ENCODE results near the gene TENM4. TPM values are rescaled to one million over a fixed set of nuclear protein-coding genes. Genes with fewer than 3 reads are reported as not detected.

Gene TENM4
- total and polyA plus RNA-seq, 2 of the 13 experiments (the other 11 are each of a cell fraction or from before 2014, with no cell fraction given): not detected

- no peak for DNase-seq (ENCODE audit: low spot score)
- ChIA-PET POLR2A (no interaction called here), CTCF (ENCODE audit: low intra/inter-chr PET ratio, low total read pairs) (no interaction called here)
- in situ Hi-C loops (cut with HindIII; ENCODE audit: extremely low pct_ligation_motif_present, low pct_unique_long_range_greater_than_20kb) (no loop called here), intact Hi-C loops (cut with micrococcal nuclease; ENCODE audit: unreplicated experiment) (no loop called here)
- H3K27ac ChIP-seq (ENCODE audit: extremely low read length, insufficient read depth, low read length): no peak overlapping the region
- no peak for ATAC-seq
- no peaks in the 10 kb centered on the region for H3K36me3 ChIP-seq (replicated peaks in 1 of 2; ENCODE audit: control insufficient read depth in 1 of 2, insufficient read depth in 2 of 2, low read length in 2 of 2)
- no peaks in the 10 kb centered on the region; a peak in 1 of 5 replicates for H3K27me3 ChIP-seq (ENCODE audit: control insufficient read depth in 1 of 2, insufficient read depth in 2 of 2, low read length in 2 of 2)
- no peaks in the 10 kb centered on the region for H4K20me1 ChIP-seq (ENCODE audit: insufficient read depth, low read length)
- no peak for FAIRE-seq
- H3K4me2 ChIP-seq (ENCODE audit: low read depth, low read length): no peak overlapping the region
- no peak overlapping the region for H3K4me3 ChIP-seq (replicated peaks in 1 of 3; ENCODE audit: insufficient read depth in 1 of 3, low read depth in 2 of 3, low read length in 3 of 3)
- no TSS peak for BruUV-seq (replicated peaks)
- no peak overlapping the region for H2AFZ ChIP-seq (ENCODE audit: low read length)
- H3K4me1 ChIP-seq (ENCODE audit: insufficient read depth, low read length): no peaks in the 10 kb centered on the region
- H3K9me3 ChIP-seq (ENCODE audit: low read length): no peaks in the 10 kb centered on the region
- H3K9ac ChIP-seq (ENCODE audit: insufficient read depth, low read depth, low read length): no peak overlapping the region
- H3K79me2 ChIP-seq (ENCODE audit: insufficient read depth, low read length): no peaks in the 10 kb centered on the region
- 19% methylated on average over 3 of the region's 3 CpGs for WGBS (ENCODE audit: low lambda C conversion rate)
- TF ChIP-seq FOXP1 (IDR thresholded peaks at IDR 0.05) (no peak), FOXP1 (CRISPR knock-in tag; IDR thresholded peaks at IDR 0.05) (no peak), ZFP91 (CRISPR knock-in tag; IDR thresholded peaks at IDR 0.05; ENCODE audit: borderline replicate concordance) (no peak), MIER2 (CRISPR knock-in tag; IDR thresholded peaks at IDR 0.05) (no peak), MTA1 (CRISPR knock-in tag; IDR thresholded peaks at IDR 0.05; ENCODE audit: borderline replicate concordance) (no peak), ATF2 (CRISPR knock-in tag; IDR thresholded peaks at IDR 0.05) (no peak), DDIT3 (CRISPR knock-in tag; IDR thresholded peaks at IDR 0.05) (no peak), MXD3 (CRISPR knock-in tag; IDR thresholded peaks at IDR 0.05) (no peak), XBP1 (CRISPR knock-in tag; IDR thresholded peaks at IDR 0.05) (no peak), KAT7 (CRISPR knock-in tag; IDR thresholded peaks at IDR 0.05; ENCODE audit: borderline replicate concordance) (no peak), ZNF326 (CRISPR knock-in tag; IDR thresholded peaks at IDR 0.05; ENCODE audit: borderline replicate concordance) (no peak), ZNF318 (CRISPR knock-in tag; IDR thresholded peaks at IDR 0.05) (no peak), FOXO1 (CRISPR knock-in tag; IDR thresholded peaks at IDR 0.05) (no peak), REPIN1 (CRISPR knock-in tag; IDR thresholded peaks at IDR 0.05; ENCODE audit: borderline replicate concordance, low read depth) (no peak), ZNF274 (CRISPR knock-in tag; IDR thresholded peaks at IDR 0.05) (no peak)
Measured at GRCh38 chr11:79179087-79179486, 261.7 kb downstream of the TENM4 start.

All from HepG2 (cell line).